Breast epithelium (tissue), 4 donors: Measurements from ENCODE around the gene HUS1. TPM values are rescaled to one million over a fixed set of nuclear protein-coding genes. Genes with fewer than 3 reads are reported as not detected.

Experiments
- DNase-seq, 2 donors: peaks; one replicate each; pipeline ENCODE4 v3.0.0-alpha.2; 2019; ENCODE audit warnings: low spot score in 2 of 2
- H3K27ac ChIP-seq, 2 donors: fragments of 200-600 bp; sonication (generic) in 1 of 2; one replicate each; pipeline ENCODE4 v1.5.1; 2016 to 2019; ENCODE audit warnings: mild to moderate bottlenecking in 1 of 2
- H3K27me3 ChIP-seq, 2 donors: fragments of 200-600 bp; sonication (generic) in 1 of 2; one replicate each; pipeline versions ENCODE4 v1.5.1 to v1.6.0; 2017 to 2019; ENCODE audit warnings: control low read depth in 1 of 2, mild to moderate bottlenecking in 1 of 2
- H3K36me3 ChIP-seq: fragments of 200-600 bp; one replicate; pipeline ENCODE4 v1.5.1; 2019
- H3K4me1 ChIP-seq, 2 donors: fragments of 200-600 bp; sonication (generic); one replicate each; pipeline ENCODE4 v1.5.1; 2016 to 2019; ENCODE audit warnings: control low read depth in 1 of 2
- H3K4me3 ChIP-seq, 3 donors: fragments of 200-600 bp; sonication (generic); 1 replicate in 2 of 3; 2 replicates in 1 of 3; pipeline ENCODE4 v1.5.1; 2016 to 2019; ENCODE audit warnings: mild to moderate bottlenecking in 3 of 3, moderate library complexity in 2 of 3
- H3K9me3 ChIP-seq, 2 donors: fragments of 200-600 bp; sonication (generic) in 1 of 2; one replicate each; pipeline ENCODE4 v1.5.1; 2016 to 2019; ENCODE audit warnings: control low read depth in 1 of 2
- POLR2A ChIP-seq: fragments of 450-650 bp; IDR thresholded peaks from one replicate; pipeline ENCODE4 v1.6.1; 2016; ENCODE audit warnings: antibody characterized with exemption, mild to moderate bottlenecking, moderate library complexity
- POLR2AphosphoS5 ChIP-seq, 3 donors: sonication (generic); formaldehyde crosslinking; IDR thresholded peaks; one replicate each; pipeline ENCODE4 v1.6.1; 2017; ENCODE audit warnings: antibody characterized with exemption in 3 of 3
- intact Hi-C: fragments of 100-400 bp; cut with DNase I; formaldehyde crosslinking; loops from one replicate; pipeline ENCODE4 v1.15.1; 2023; ENCODE audit warnings: low total_unique reads
- total RNA-seq, 3 donors: library from RNA; depleted of rRNA; stranded (reverse); fragments of >200 nt; gene quantifications; one replicate each; pipeline ENCODE4 v1.1.0, GENCODE V29; 2016
- TF ChIP-seq, protein P1 (sequence below), 3 donors: fragments of 450-650 bp; IDR thresholded peaks; one replicate each; pipeline ENCODE4 v1.5.1; 2016 to 2017; ENCODE audit warnings: antibody characterized with exemption in 3 of 3, mild to moderate bottlenecking in 3 of 3, moderate library complexity in 3 of 3

HUS1 gene
- total RNA-seq: 10 to 100 TPM; 26.5 to 46.2 (median 31.5) TPM

DNA sequence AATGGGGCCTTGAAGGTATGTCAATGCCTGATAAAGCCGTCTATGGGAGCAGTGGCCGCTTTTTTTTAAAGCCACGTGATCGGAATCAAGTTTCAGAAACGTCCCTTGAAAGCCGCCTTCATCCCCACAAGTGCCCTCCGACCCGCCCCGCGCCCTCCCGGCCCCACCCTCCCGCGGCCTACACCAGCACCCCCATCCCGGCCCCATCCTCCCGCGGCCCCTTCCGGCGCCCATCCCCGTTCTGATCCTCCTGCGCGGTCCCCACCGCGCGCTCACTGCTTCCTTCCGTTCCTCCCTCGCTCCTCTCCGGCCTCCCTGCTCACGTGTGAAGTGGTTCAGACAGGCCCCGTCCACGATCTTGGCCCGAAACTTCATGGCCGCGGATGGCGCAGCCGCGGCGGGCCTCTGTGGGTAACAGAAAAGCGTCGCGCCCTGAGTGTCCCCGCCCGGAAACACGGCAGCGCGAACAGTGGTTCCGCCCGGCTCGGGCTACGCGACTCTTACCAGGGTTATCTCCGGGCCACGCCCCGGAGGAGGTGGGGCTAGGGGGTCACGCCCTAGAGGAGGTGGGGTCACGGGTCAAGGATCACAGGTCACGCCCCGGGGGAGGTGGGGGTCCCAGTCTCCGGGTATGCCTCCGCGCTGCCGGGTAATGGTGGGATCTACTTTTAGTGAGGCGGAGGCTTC, at the start of gene HUS1:
HUS1 (minus strand) TSS at position 471 of the 687 bp plus-strand sequence; CDS start at position 375, 96 bp downstream.
- Histone ChIP-seq H3K27ac (peak within 1 kb of the TSS; percentile 90 to 93), H3K36me3 (no peaks in the 10 kb centered on the region), H3K27me3 (no peaks in the 10 kb centered on the region), H3K9me3 (no peaks in the 10 kb centered on the region), H3K4me1 (peaks cover 0 to 6% of the 10 kb centered on the region in 2 donors), H3K4me3 (peak within 1 kb of the TSS; percentile 59 to 77 (median 75))
- peak; percentile 79 to 83 for DNase-seq
- intact Hi-C loops: no loop called here
- TF ChIP-seq, protein P1, sequence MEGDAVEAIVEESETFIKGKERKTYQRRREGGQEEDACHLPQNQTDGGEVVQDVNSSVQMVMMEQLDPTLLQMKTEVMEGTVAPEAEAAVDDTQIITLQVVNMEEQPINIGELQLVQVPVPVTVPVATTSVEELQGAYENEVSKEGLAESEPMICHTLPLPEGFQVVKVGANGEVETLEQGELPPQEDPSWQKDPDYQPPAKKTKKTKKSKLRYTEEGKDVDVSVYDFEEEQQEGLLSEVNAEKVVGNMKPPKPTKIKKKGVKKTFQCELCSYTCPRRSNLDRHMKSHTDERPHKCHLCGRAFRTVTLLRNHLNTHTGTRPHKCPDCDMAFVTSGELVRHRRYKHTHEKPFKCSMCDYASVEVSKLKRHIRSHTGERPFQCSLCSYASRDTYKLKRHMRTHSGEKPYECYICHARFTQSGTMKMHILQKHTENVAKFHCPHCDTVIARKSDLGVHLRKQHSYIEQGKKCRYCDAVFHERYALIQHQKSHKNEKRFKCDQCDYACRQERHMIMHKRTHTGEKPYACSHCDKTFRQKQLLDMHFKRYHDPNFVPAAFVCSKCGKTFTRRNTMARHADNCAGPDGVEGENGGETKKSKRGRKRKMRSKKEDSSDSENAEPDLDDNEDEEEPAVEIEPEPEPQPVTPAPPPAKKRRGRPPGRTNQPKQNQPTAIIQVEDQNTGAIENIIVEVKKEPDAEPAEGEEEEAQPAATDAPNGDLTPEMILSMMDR (IDR thresholded peaks at IDR 0.05): no peak
- TF ChIP-seq POLR2A: no peak
- peak; percentile 69 to 82 (median 71) for TF ChIP-seq POLR2AphosphoS5 (IDR thresholded peaks at IDR 0.05)

DNA sequence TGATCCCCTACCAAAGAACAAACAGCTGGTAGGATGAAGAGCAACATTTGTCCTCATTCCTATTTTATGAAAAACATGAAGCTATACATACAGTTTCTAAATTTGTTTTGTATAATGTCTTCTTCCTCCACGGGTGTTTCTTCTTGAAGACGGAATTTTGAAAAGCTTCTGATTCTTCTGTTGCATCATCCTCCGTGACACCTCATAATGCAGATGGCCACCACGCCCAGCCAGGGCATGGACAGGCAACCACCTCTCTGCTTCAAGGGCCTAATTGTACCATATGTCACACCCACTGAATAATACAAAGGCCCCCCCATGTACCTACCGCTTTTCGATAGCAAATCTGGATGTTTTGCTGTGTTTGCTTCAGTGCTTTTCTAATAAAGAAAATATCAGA, 49.5 kb upstream of the HUS1 start, which contains the start of gene SUN3:
SUN3 (minus strand) TSS at position 170 of the 400 bp plus-strand sequence; CDS start at position 1, 169 bp downstream.
- no peaks in the 10 kb centered on the region for H3K36me3 ChIP-seq
- DNase-seq: no peak
- H3K27me3 ChIP-seq: peaks cover 0 to 5% of the 10 kb centered on the region in 2 donors
- no peak within 1 kb of the TSS for H3K4me3 ChIP-seq
- no peaks in the 10 kb centered on the region for H3K4me1 ChIP-seq
- intact Hi-C loops: no loop called here
- no peak for TF ChIP-seq POLR2A
- TF ChIP-seq, protein P1 (IDR thresholded peaks at IDR 0.05): no peak
- no peak for TF ChIP-seq POLR2AphosphoS5 (IDR thresholded peaks at IDR 0.05)
- no peak within 1 kb of the TSS for H3K27ac ChIP-seq
- no peaks in the 10 kb centered on the region for H3K9me3 ChIP-seq

DNA sequence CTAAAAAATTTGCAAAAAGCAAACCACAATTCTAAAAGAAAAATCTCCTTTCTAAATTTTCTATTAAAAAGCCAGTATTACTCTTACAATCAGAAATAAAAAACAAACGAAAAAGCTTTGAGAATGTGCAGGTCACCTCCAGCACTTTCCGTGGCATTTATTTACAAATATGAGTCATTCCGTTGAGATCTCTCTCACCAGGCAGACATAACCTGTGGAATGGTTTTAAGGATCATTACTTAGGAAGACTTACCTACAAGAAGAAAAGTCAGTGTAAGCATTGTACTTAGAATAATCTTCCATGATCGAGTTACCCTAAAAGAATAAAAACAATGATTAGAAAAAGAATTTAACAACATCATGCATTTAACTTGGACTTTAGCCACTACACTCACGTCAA, 46.2 kb upstream of the HUS1 start:
- no peak for DNase-seq
- no peaks in the 10 kb centered on the region for H3K36me3 ChIP-seq
- no peaks in the 10 kb centered on the region for H3K4me1 ChIP-seq

DNA sequence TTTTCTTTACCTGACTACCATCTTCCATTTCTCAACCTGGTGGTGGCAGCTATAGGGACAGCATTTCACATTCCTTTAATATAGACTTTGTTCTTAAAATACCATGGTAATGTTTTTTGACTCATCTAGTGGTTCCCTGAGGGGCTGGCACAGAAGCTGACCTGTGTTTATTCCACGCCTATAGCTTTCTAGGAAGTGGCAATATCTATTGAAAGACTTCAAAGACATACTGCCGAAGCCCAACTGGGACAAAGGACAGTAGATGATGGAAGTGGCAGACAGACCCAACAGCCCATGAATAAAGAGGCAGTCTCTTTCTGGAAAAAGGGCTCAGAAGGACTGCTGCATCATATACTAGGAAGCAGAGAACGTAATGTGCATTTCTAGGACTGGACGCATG, 38.3 kb upstream of the HUS1 start:
- H3K4me3 ChIP-seq: no peak overlapping the region
- no peaks in the 10 kb centered on the region for H3K27me3 ChIP-seq
- TF ChIP-seq, protein P1 (IDR thresholded peaks at IDR 0.05): no peak
- no peak for TF ChIP-seq POLR2A
- TF ChIP-seq POLR2AphosphoS5 (IDR thresholded peaks at IDR 0.05): no peak
- H3K4me1 ChIP-seq: no peaks in the 10 kb centered on the region
- peaks cover 0 to 3% of the 10 kb centered on the region in 2 donors for H3K9me3 ChIP-seq
- intact Hi-C loops: no loop called here
- H3K27ac ChIP-seq: no peak overlapping the region
- no peak for DNase-seq
- no peaks in the 10 kb centered on the region for H3K36me3 ChIP-seq

More for the DNA sequence above, 46.2 kb upstream of the HUS1 start:
- no peak overlapping the region for H3K4me3 ChIP-seq
- TF ChIP-seq, protein P1 (IDR thresholded peaks at IDR 0.05): no peak
- TF ChIP-seq POLR2A (no peak), POLR2AphosphoS5 (IDR thresholded peaks at IDR 0.05) (no peak)
- no peak overlapping the region for H3K27ac ChIP-seq
- H3K27me3 ChIP-seq: no peaks in the 10 kb centered on the region
- intact Hi-C loops: no loop called here
- H3K9me3 ChIP-seq: peaks cover 0 to 10% of the 10 kb centered on the region in 2 donors

DNA sequence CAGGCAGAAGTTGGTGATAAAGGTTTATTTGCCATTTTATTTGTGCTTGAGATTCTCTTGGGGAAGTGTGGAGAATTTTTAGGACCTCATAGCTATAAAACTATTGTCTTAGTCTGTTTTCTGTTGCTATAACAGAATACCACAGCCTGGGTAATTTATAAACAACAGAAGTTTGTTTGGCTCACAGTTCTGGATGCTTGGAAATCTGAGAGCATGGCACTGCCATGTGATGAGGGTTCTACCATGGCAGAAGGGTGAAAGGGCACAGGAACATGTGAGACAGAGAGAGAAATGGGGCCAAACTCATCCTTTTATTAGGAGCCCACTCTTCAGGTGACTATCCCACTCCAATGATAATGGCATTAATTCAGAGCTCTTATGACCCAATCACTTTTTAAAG, 37.2 kb upstream of the HUS1 start:
- Histone ChIP-seq H3K9me3 (no peaks in the 10 kb centered on the region), H3K4me3 (no peak overlapping the region), H3K27me3 (no peaks in the 10 kb centered on the region), H3K36me3 (no peaks in the 10 kb centered on the region), H3K27ac (no peak overlapping the region), H3K4me1 (no peaks in the 10 kb centered on the region)
- TF ChIP-seq POLR2A: no peak
- TF ChIP-seq POLR2AphosphoS5 (IDR thresholded peaks at IDR 0.05): no peak
- TF ChIP-seq, protein P1 (IDR thresholded peaks at IDR 0.05): no peak
- intact Hi-C loops: no loop called here
- DNase-seq: no peak
